Neural crest cell (in vitro differentiated cells): Measurements from ENCODE around the gene GUCD1. TPM values are rescaled to one million over a fixed set of nuclear protein-coding genes. Genes with fewer than 3 reads are reported as not detected.

Experiments used
- DNase-seq: peaks from one replicate; pipeline ENCODE4 v3.0.0; 2021; ENCODE audit warnings: low read depth, mixed read lengths, low spot score
- H3K27ac Mint-ChIP-seq: one replicate; pipeline ENCODE4 v1.8.0; 2021; ENCODE audit warnings: mild to moderate bottlenecking, mixed read lengths; ENCODE audit not compliant: unreplicated experiment
- H3K27me3 Mint-ChIP-seq: 2 replicates; pipeline ENCODE4 v1.8.0; 2021; ENCODE audit warnings: low read depth, mild to moderate bottlenecking, mixed read lengths
- H3K36me3 Mint-ChIP-seq: 2 replicates; pipeline ENCODE4 v1.8.0; 2021; ENCODE audit warnings: low read depth, mild to moderate bottlenecking, mixed read lengths
- H3K4me1 Mint-ChIP-seq: 2 replicates; pipeline ENCODE4 v1.8.0; 2021; ENCODE audit warnings: mixed read lengths
- H3K4me3 Mint-ChIP-seq: one replicate; pipeline ENCODE4 v1.8.0; 2021; ENCODE audit warnings: mild to moderate bottlenecking, mixed read lengths
- H3K9me3 Mint-ChIP-seq: 2 replicates; pipeline ENCODE4 v1.8.0; 2021; ENCODE audit warnings: mixed read lengths
- CTCF ChIP-seq: fragments of 200-600 bp; sonication (generic); conservative IDR thresholded peaks from 2 replicates; pipeline ENCODE4 v1.5.0; 2021; ENCODE audit warnings: antibody characterized with exemption, mild to moderate bottlenecking
- total RNA-seq: library from RNA; stranded (reverse); gene quantifications from 2 replicates; pipeline ENCODE4 v1.2.1, GENCODE V29; 2021

The GUCD1 gene
- total RNA-seq, 1 donor from 2014 or later = 94.9 TPM

DNA sequence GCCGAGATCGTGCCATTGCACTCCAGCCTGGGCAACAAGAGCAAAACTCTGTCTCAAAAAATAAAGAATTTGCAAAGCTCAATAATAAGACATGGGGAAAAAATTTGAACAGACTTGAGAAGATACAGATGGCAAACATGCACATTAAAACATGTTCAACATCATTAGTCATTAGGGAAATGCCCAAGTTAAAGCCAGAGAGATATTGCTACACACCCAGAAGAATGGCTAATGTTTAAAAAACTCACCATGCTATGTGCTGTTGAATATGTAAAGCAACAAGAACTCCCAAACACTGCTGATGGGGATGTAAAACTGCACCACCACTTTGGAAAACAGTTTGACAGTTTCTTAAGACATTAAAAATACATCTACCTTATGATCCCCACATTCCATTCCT, 25.3 kb upstream of the GUCD1 start:
- Mint-ChIP-seq H3K9me3 (no peaks in the 10 kb centered on the region), H3K27me3 (no peaks in the 10 kb centered on the region), H3K4me3 (no peak overlapping the region), H3K36me3 (no peaks in the 10 kb centered on the region), H3K4me1 (no peaks in the 10 kb centered on the region), H3K27ac (no peak overlapping the region)
- DNase-seq = no peak
- TF ChIP-seq CTCF = no peak

GRCh38 chr22:24579258-24579601, 24.3 kb upstream of the GUCD1 start:
- no peaks in the 10 kb centered on the region for H3K9me3 Mint-ChIP-seq
- H3K36me3 Mint-ChIP-seq = peaks cover 5% of the 10 kb centered on the region
- no peaks in the 10 kb centered on the region for H3K27me3 Mint-ChIP-seq
- TF ChIP-seq CTCF = no peak
- H3K4me3 Mint-ChIP-seq = no peak overlapping the region
- H3K27ac Mint-ChIP-seq = no peak overlapping the region
- no peak for DNase-seq
- no peaks in the 10 kb centered on the region for H3K4me1 Mint-ChIP-seq

DNA sequence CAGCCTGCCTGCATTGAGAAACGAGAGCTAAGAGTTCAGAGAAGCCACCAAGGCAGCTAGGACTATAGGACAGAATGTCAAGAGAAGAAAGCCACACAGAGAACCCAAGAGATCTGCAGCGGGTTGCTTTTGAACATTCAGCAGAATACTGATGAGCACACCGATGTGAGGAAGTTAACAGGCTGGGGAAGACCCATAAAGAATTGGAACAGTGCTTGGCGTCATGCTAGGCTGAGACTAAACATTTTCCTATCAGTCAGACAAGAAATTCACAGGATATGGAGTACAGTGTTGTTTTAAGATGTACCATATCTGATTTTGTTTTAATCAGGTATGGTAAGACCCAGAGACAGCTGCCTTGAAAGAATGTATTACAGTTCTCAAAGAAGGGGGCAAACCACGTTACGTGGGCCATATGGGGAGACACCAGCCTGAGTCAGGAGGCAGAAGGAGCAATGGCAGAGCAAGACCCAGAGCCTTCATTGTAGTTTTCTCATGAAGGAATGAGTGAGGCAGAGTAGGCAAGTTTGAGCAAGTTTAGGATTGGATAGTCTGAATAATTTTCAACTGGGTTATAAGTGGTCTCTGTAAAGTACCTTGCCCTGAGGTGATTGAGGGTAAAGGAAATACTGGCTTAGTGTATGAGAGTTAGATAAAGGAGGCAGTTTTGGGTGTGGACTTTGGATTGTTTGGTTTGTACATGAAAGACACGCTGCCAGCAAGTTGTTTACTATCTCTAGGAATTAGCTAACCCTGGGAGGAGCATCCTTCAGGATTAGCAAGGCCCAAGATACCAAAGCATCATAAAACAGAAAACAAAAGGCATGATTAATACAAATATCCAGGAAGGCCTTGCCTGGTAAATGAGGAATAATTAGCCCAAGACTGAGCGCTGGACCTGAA, 23.7 kb upstream of the GUCD1 start:
- Mint-ChIP-seq H3K27ac (no peak overlapping the region), H3K4me3 (no peak overlapping the region), H3K9me3 (no peaks in the 10 kb centered on the region), H3K36me3 (peaks cover 9% of the 10 kb centered on the region), H3K27me3 (no peaks in the 10 kb centered on the region), H3K4me1 (no peaks in the 10 kb centered on the region)
- no peak for DNase-seq
- TF ChIP-seq CTCF = no peak

DNA sequence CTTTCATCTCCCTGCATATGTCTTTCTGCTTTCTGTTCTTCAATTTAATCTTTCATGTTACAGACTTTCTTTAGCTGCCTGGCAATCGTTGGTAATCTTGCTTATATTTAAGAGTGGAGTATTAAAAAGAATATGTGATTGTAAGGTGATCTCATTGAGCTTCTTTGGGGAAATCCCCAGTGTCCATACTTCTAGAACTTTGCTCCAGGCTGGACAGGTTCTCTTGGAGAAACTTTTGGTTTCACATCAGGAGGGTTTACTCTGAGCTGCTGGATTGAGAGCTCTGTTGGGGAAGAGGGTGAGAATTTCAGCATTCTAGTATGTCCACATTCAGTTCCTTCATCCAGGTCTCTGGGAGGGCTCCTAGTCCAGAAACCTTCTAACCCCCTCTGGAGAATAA, 21.8 kb upstream of the GUCD1 start:
- Mint-ChIP-seq H3K27ac (no peak overlapping the region), H3K36me3 (peaks cover 19% of the 10 kb centered on the region), H3K9me3 (no peaks in the 10 kb centered on the region), H3K27me3 (no peaks in the 10 kb centered on the region), H3K4me1 (no peaks in the 10 kb centered on the region), H3K4me3 (no peak overlapping the region)
- TF ChIP-seq CTCF = no peak
- no peak for DNase-seq

- peaks cover 24% of the 10 kb centered on the region for H3K36me3 Mint-ChIP-seq
- no peaks in the 10 kb centered on the region for H3K27me3 Mint-ChIP-seq
- H3K9me3 Mint-ChIP-seq = no peaks in the 10 kb centered on the region
Measured at GRCh38 chr22:24571266-24571665, 16.3 kb upstream of the GUCD1 start.

More at GRCh38 chr22:24571266-24571665, 16.3 kb upstream of the GUCD1 start:
- no peak for DNase-seq
- no peak for TF ChIP-seq CTCF
- no peaks in the 10 kb centered on the region for H3K4me1 Mint-ChIP-seq
- no peak overlapping the region for H3K27ac Mint-ChIP-seq
- H3K4me3 Mint-ChIP-seq = no peak overlapping the region
